Breast epithelium (tissue), 4 donors: ENCODE measurements around the gene CDK2. TPM values are rescaled to one million over a fixed set of nuclear protein-coding genes. Genes with fewer than 3 reads are reported as not detected.

Experiments used
- DNase-seq, 2 donors: peaks; one replicate each; pipeline ENCODE4 v3.0.0-alpha.2; 2019; ENCODE audit warnings: low spot score in 2 of 2
- H3K27ac ChIP-seq, 2 donors: fragments of 200-600 bp; sonication (generic) in 1 of 2; one replicate each; pipeline ENCODE4 v1.5.1; 2016 to 2019; ENCODE audit warnings: mild to moderate bottlenecking in 1 of 2
- H3K27me3 ChIP-seq, 2 donors: fragments of 200-600 bp; sonication (generic) in 1 of 2; one replicate each; pipeline versions ENCODE4 v1.5.1 to v1.6.0; 2017 to 2019; ENCODE audit warnings: control low read depth in 1 of 2, mild to moderate bottlenecking in 1 of 2
- H3K36me3 ChIP-seq: fragments of 200-600 bp; one replicate; pipeline ENCODE4 v1.5.1; 2019
- H3K4me1 ChIP-seq, 2 donors: fragments of 200-600 bp; sonication (generic); one replicate each; pipeline ENCODE4 v1.5.1; 2016 to 2019; ENCODE audit warnings: control low read depth in 1 of 2
- H3K4me3 ChIP-seq, 3 donors: fragments of 200-600 bp; sonication (generic); 1 replicate in 2 of 3; 2 replicates in 1 of 3; pipeline ENCODE4 v1.5.1; 2016 to 2019; ENCODE audit warnings: mild to moderate bottlenecking in 3 of 3, moderate library complexity in 2 of 3
- H3K9me3 ChIP-seq, 2 donors: fragments of 200-600 bp; sonication (generic) in 1 of 2; one replicate each; pipeline ENCODE4 v1.5.1; 2016 to 2019; ENCODE audit warnings: control low read depth in 1 of 2
- POLR2A ChIP-seq: fragments of 450-650 bp; IDR thresholded peaks from one replicate; pipeline ENCODE4 v1.6.1; 2016; ENCODE audit warnings: antibody characterized with exemption, mild to moderate bottlenecking, moderate library complexity
- POLR2AphosphoS5 ChIP-seq, 3 donors: sonication (generic); formaldehyde crosslinking; IDR thresholded peaks; one replicate each; pipeline ENCODE4 v1.6.1; 2017; ENCODE audit warnings: antibody characterized with exemption in 3 of 3
- intact Hi-C: fragments of 100-400 bp; cut with DNase I; formaldehyde crosslinking; loops from one replicate; pipeline ENCODE4 v1.15.1; 2023; ENCODE audit warnings: low total_unique reads
- total RNA-seq, 3 donors: library from RNA; depleted of rRNA; stranded (reverse); fragments of >200 nt; gene quantifications; one replicate each; pipeline ENCODE4 v1.1.0, GENCODE V29; 2016
- TF ChIP-seq, protein P1 (sequence below), 3 donors: fragments of 450-650 bp; IDR thresholded peaks; one replicate each; pipeline ENCODE4 v1.5.1; 2016 to 2017; ENCODE audit warnings: antibody characterized with exemption in 3 of 3, mild to moderate bottlenecking in 3 of 3, moderate library complexity in 3 of 3

The CDK2 gene
- total RNA-seq, 3 donors from 2014 or later = 8.2 to 27.2 (median 27.1) TPM

DNA sequence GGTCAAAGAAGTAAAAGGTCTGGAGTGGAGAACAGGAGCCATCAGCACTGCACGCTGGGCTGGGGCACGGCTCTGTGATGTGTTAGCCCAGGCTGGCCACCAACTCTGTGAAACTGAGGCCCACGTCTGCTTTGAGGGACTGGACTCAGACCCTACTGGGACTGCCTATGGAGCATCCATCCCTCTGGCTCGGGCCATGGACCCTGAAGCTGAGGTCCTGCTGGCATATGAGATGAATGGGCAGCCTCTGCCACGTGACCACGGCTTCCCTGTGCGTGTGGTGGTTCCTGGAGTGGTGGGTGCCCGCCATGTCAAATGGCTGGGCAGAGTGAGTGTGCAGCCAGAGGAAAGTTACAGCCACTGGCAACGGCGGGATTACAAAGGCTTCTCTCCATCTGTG lies 37.6 kb downstream of the CDK2 start:
- H3K36me3 ChIP-seq = no peaks in the 10 kb centered on the region

DNA sequence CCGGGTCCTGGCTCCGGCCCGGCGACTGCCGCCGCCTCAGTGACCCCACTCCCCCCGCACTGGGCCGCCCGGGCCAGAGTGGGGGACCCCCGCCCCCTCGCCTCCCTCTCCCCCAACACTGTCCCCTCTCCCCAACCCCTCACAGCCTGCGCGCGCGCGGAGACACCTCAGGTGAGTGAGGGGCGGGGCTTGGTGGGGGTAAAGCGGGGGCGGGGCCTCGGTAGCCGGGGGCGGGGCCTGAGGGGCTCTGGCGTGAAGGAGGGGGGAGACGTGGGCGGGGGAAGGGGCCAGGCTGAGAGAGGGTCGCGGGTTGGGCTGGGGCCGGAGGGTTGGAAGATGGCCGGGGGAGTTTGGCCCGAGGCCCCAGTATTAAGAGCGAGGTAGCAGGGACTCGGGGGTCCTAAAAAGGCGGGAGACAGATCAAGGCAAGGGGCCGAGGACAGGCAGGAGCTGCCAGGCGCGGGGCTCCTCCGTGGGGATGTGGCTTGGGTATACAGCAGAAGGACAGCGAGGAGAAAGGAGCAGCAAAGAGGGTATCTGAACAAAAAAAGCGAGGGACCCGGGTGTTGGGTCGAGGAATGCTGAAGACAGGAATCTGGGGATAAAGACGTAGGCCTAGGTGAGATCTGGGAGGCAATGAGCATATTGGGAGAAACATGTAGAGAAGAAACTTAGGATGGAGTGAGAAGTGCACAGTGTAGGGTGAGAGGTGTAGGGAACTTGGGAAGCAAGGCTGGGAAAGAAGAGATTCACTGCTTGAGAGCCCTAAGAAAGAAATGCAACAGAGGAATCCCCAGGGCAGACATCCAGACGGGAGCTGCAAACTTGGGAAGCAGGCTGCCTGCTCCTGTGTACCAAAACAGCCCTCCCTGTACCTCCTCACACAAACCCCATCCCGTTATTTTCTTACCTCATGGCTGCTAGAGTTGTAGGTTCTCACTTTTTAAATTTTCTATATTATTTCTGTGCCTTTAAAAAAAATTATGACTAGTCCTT lies 41.2 kb downstream of the CDK2 start:
- Histone ChIP-seq H3K4me1 (no peaks in the 10 kb centered on the region), H3K9me3 (no peaks in the 10 kb centered on the region), H3K27ac (peak overlapping the region; percentile 98), H3K27me3 (no peaks in the 10 kb centered on the region), H3K4me3 (peak overlapping the region; percentile 93 to 98 (median 98)), H3K36me3 (no peaks in the 10 kb centered on the region)
- TF ChIP-seq POLR2AphosphoS5 (IDR thresholded peaks at IDR 0.05) (no peak), POLR2A (no peak)
- TF ChIP-seq, protein P1, sequence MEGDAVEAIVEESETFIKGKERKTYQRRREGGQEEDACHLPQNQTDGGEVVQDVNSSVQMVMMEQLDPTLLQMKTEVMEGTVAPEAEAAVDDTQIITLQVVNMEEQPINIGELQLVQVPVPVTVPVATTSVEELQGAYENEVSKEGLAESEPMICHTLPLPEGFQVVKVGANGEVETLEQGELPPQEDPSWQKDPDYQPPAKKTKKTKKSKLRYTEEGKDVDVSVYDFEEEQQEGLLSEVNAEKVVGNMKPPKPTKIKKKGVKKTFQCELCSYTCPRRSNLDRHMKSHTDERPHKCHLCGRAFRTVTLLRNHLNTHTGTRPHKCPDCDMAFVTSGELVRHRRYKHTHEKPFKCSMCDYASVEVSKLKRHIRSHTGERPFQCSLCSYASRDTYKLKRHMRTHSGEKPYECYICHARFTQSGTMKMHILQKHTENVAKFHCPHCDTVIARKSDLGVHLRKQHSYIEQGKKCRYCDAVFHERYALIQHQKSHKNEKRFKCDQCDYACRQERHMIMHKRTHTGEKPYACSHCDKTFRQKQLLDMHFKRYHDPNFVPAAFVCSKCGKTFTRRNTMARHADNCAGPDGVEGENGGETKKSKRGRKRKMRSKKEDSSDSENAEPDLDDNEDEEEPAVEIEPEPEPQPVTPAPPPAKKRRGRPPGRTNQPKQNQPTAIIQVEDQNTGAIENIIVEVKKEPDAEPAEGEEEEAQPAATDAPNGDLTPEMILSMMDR (IDR thresholded peaks at IDR 0.05) = no peak
- peak in 1 of 2 donors; percentile 34 for DNase-seq
- intact Hi-C loops = no loop called here

More for the DNA sequence above, 37.6 kb downstream of the CDK2 start:
- Histone ChIP-seq H3K4me1 (no peaks in the 10 kb centered on the region), H3K9me3 (no peaks in the 10 kb centered on the region), H3K27me3 (no peaks in the 10 kb centered on the region), H3K27ac (no peak overlapping the region), H3K4me3 (no peak overlapping the region)
- DNase-seq = no peak
- TF ChIP-seq, protein P1 (IDR thresholded peaks at IDR 0.05) = no peak
- no peak for TF ChIP-seq POLR2A
- no peak for TF ChIP-seq POLR2AphosphoS5 (IDR thresholded peaks at IDR 0.05)
- intact Hi-C loops = no loop called here

DNA sequence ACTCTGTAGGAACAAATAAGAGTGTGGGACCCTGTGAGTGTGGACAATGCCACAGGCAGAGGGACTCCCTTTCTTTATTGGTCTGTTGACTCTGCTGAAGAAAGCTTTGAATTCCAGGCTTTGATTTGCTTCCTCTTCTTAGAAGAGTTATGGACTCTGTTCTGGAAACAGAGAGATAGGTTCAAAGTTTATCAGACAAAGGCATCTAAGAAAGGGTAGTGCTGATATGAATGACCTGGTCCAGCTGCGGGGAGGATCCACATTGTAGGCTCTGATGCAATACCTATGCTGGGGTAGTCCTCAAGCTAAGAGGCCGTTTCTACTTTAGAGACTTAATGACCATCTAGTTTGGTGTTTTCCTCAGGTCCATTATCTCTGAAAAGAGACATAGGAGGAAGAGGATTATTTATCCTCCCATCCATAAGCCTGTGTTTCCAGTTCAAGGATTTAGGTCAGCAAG lies 43.5 kb downstream of the CDK2 start:
- no peaks in the 10 kb centered on the region for H3K27me3 ChIP-seq
- H3K4me3 ChIP-seq = no peak overlapping the region
- TF ChIP-seq POLR2A (no peak), POLR2AphosphoS5 (IDR thresholded peaks at IDR 0.05) (no peak)
- TF ChIP-seq, protein P1 (IDR thresholded peaks at IDR 0.05) = no peak
- H3K4me1 ChIP-seq = no peaks in the 10 kb centered on the region
- no peaks in the 10 kb centered on the region for H3K9me3 ChIP-seq
- intact Hi-C loops = no loop called here
- no peak overlapping the region for H3K27ac ChIP-seq
- H3K36me3 ChIP-seq = no peaks in the 10 kb centered on the region
- no peak for DNase-seq

DNA sequence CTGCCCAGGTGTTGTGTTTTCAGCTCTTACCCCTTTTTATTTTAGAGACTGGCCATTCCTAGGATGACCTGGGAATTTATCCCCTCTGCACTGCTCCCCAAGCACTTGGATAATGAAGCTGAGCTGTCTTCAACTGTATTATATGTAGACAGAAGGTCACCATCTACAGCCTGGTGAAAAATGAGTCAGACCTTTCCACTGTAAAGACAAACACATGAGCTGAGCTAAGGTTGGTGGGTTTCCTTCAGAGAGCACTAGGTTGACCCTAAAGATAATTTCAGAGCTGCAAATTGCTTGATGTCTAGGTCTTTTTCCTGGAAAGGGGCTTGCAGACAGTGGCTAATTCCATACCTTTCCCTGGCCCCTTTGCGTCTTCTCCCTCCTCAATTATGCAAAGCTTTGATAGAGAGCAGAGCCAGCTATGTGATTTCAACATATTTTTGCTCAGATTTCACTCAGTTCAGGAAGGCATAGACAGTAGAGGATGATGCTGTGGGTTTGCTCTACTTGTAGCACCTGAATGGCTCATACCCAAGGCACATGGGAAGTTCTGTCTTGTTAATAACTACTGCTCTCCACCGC lies 45.0 kb downstream of the CDK2 start:
- H3K9me3 ChIP-seq = no peaks in the 10 kb centered on the region
- no peak overlapping the region for H3K4me3 ChIP-seq
- TF ChIP-seq POLR2AphosphoS5 (IDR thresholded peaks at IDR 0.05) (no peak), POLR2A (no peak)
- TF ChIP-seq, protein P1 (IDR thresholded peaks at IDR 0.05) = no peak
- H3K36me3 ChIP-seq = no peaks in the 10 kb centered on the region
- H3K27ac ChIP-seq = no peak overlapping the region
- DNase-seq = no peak
- H3K27me3 ChIP-seq = no peaks in the 10 kb centered on the region
- no peaks in the 10 kb centered on the region for H3K4me1 ChIP-seq
- intact Hi-C loops = no loop called here

DNA sequence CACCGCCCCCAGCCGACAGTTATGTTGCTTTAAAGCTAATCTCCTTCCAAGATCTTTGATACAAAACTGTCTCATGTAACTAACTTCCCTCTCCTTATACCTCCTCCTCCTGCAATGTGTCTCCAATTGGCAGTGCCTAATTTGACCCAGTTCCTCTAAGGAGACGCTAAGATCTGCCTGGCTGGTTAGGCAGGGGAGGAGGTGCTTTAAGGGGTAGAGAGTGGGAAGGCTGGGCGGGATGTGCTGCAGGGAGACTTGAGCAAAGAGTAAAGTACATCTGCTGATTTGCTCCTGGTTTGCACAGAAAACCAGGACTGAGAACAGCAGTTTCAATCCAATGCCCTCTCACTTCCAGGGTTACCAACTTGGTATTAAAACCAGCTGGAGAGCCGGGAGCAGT lies 46.9 kb downstream of the CDK2 start:
- H3K27ac ChIP-seq = peak overlapping the region in 1 of 2 donors; percentile 48
- no peak for DNase-seq
- H3K27me3 ChIP-seq = no peaks in the 10 kb centered on the region
- H3K4me3 ChIP-seq = no peak overlapping the region
- H3K4me1 ChIP-seq = no peaks in the 10 kb centered on the region
- no peaks in the 10 kb centered on the region for H3K9me3 ChIP-seq
- H3K36me3 ChIP-seq = no peaks in the 10 kb centered on the region
- intact Hi-C loops = no loop called here
- TF ChIP-seq POLR2AphosphoS5 (IDR thresholded peaks at IDR 0.05) (no peak), POLR2A (no peak)
- TF ChIP-seq, protein P1 (IDR thresholded peaks at IDR 0.05) = no peak
